ENCODE measurements around the gene PPP1R26. TPM values are rescaled to one million over a fixed set of nuclear protein-coding genes. Genes with fewer than 3 reads are reported as not detected.

PPP1R26 gene
- total RNA-seq, 1 experiment from 2014 or later, result 46.9 TPM

DNA sequence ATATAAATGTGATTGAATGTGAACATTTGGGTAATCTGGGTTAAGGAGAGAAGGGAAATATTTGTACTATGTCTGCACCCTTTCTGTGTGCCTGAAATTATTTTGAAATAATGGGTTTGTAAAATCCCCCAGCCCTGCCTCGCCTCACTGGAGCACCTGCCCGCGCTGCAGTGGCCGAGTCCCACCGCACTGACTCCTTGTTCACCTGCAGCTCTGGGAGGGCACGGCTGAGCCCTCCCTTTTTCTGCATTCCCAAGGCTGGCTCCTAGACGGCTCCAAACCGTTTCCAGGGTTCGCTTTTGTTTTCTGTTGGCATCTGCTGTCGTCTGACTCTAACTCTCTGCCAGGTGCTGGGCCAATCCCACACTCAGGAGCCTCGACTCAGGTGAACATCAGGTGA is 17.6 kb upstream of the PPP1R26 start:
- TF ChIP-seq, protein P1, sequence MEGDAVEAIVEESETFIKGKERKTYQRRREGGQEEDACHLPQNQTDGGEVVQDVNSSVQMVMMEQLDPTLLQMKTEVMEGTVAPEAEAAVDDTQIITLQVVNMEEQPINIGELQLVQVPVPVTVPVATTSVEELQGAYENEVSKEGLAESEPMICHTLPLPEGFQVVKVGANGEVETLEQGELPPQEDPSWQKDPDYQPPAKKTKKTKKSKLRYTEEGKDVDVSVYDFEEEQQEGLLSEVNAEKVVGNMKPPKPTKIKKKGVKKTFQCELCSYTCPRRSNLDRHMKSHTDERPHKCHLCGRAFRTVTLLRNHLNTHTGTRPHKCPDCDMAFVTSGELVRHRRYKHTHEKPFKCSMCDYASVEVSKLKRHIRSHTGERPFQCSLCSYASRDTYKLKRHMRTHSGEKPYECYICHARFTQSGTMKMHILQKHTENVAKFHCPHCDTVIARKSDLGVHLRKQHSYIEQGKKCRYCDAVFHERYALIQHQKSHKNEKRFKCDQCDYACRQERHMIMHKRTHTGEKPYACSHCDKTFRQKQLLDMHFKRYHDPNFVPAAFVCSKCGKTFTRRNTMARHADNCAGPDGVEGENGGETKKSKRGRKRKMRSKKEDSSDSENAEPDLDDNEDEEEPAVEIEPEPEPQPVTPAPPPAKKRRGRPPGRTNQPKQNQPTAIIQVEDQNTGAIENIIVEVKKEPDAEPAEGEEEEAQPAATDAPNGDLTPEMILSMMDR (conservative IDR thresholded peaks at IDR 0.05), result no peak
- TF ChIP-seq EZH2 (IDR thresholded peaks at IDR 0.05; ENCODE audit: low read depth), result no peak
- CTCF ChIA-PET, result no interaction called here
- H3K27ac ChIP-seq, result no peak overlapping the region
- peaks cover 12% of the 10 kb centered on the region; the same call in 1 of the 2 replicates for H3F3A ChIP-seq (ENCODE audit: insufficient read depth, low read depth)
- no peak overlapping the region for H3K4me3 ChIP-seq
- H3K9me2 ChIP-seq (ENCODE audit: insufficient read depth), result no peaks in the 10 kb centered on the region
- no peaks in the 10 kb centered on the region for H3K27me3 ChIP-seq (ENCODE audit: insufficient read depth, low read depth)
- BruUV-seq (replicated peaks), result no TSS peak
- no peaks in the 10 kb centered on the region for H3K79me2 ChIP-seq (ENCODE audit: low read depth)
- no peaks in the 10 kb centered on the region for H3K36me3 ChIP-seq (ENCODE audit: low read depth)
- POLR2A ChIA-PET (ENCODE audit: unreplicated experiment), result no interaction called here
- intact Hi-C loops (cut with micrococcal nuclease; ENCODE audit: unreplicated experiment), result no loop called here
- no peaks in the 10 kb centered on the region for H3K9me3 ChIP-seq (ENCODE audit: insufficient read depth, low read depth)
- no peak overlapping the region for H2AFZ ChIP-seq
- no peaks in the 10 kb centered on the region for H4K20me1 ChIP-seq (ENCODE audit: insufficient read depth)
- H3K4me2 ChIP-seq, result no peak overlapping the region
- peaks cover 22% of the 10 kb centered on the region for H3K4me1 ChIP-seq (replicated peaks; ENCODE audit: insufficient read depth)
- DNase-seq, result no peak

DNA sequence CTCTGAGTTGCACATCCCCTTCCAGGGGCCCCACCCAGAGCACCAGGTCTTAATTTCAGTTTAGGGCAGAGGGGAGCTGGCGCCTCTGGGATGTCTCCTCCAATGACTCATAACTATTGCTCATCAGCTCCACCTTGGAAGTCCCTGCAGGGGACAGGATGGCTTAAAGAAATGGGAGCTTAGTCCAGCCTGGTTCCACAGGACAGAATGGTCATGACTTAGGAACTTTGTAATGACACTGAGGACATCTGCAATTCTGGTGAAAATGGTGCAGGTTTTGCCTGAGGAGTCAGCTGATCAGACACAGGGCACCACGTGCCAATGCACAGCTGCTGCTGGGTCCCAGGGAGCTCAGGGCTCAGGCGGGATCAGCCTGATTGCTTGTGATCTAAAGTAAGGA is 16.4 kb upstream of the PPP1R26 start:
- intact Hi-C loops (cut with micrococcal nuclease; ENCODE audit: unreplicated experiment), result no loop called here
- POLR2A ChIA-PET (ENCODE audit: unreplicated experiment), result interaction anchor here (0.6 kb wide), 1 partner anchor 901 kb away, joined by 5 read pairs; no protein-coding TSS in a partner anchor

DNA sequence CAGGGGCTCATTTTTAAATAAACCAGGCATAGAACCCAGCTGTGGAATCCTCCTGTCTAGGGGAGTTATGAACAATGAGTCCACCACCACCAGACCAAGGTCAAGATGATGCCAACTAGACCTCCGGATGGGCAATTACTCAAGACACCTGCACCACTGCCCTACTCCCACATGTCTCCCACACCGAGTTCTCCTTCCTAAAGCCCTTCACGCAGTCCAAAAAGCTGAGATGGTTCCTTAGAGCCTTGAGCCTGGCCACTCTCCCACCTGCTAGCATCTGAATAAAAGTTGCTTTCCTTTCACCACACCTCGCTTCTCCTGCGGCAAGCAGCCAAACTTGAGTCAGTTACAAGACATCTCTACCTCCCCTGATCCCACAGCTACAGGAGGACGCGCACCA is 15.4 kb upstream of the PPP1R26 start:
- Histone ChIP-seq H3F3A (ENCODE audit: insufficient read depth, low read depth) (peaks cover 23% of the 10 kb centered on the region), H3K4me3 (no peak overlapping the region), H3K9me2 (ENCODE audit: insufficient read depth) (no peaks in the 10 kb centered on the region), H3K27me3 (ENCODE audit: insufficient read depth, low read depth) (no peaks in the 10 kb centered on the region), H3K4me2 (0 out of 2 replicates have a peak overlapping the region, but pooled peaks have one; percentile 26), H3K79me2 (ENCODE audit: low read depth) (no peaks in the 10 kb centered on the region), H3K9me3 (ENCODE audit: insufficient read depth, low read depth) (no peaks in the 10 kb centered on the region), H3K36me3 (ENCODE audit: low read depth) (no peaks in the 10 kb centered on the region), H3K4me1 (replicated peaks; ENCODE audit: insufficient read depth) (peaks cover 38% of the 10 kb centered on the region), H3K27ac (peak overlapping the region; percentile 43; the same call in 1 of the 2 replicates), H2AFZ (no peak overlapping the region), H4K20me1 (ENCODE audit: insufficient read depth) (no peaks in the 10 kb centered on the region)
- no peak for DNase-seq
- ChIA-PET CTCF (no interaction called here), POLR2A (ENCODE audit: unreplicated experiment) (interaction anchor here (0.7 kb wide), 1 partner anchor 1119 kb away, joined by 15 read pairs; no protein-coding TSS in a partner anchor)
- no TSS peak for BruUV-seq (replicated peaks)
- TF ChIP-seq, protein P1 (conservative IDR thresholded peaks at IDR 0.05), result no peak
- TF ChIP-seq EZH2 (IDR thresholded peaks at IDR 0.05; ENCODE audit: low read depth), result no peak
- intact Hi-C loops (cut with micrococcal nuclease; ENCODE audit: unreplicated experiment), result no loop called here

More for the DNA sequence above, 16.4 kb upstream of the PPP1R26 start:
- no peak overlapping the region for H2AFZ ChIP-seq
- CTCF ChIA-PET, result no interaction called here
- no peak overlapping the region for H3K4me3 ChIP-seq
- no peaks in the 10 kb centered on the region for H3K27me3 ChIP-seq (ENCODE audit: insufficient read depth, low read depth)
- H3K9me2 ChIP-seq (ENCODE audit: insufficient read depth), result no peaks in the 10 kb centered on the region
- no TSS peak for BruUV-seq (replicated peaks)
- H3K4me1 ChIP-seq (replicated peaks; ENCODE audit: insufficient read depth), result peaks cover 28% of the 10 kb centered on the region
- H3K4me2 ChIP-seq, result peak overlapping the region; percentile 26
- H4K20me1 ChIP-seq (ENCODE audit: insufficient read depth), result no peaks in the 10 kb centered on the region
- peak overlapping the region; percentile 43 for H3K27ac ChIP-seq
- H3K9me3 ChIP-seq (ENCODE audit: insufficient read depth, low read depth), result no peaks in the 10 kb centered on the region
- no peaks in the 10 kb centered on the region for H3K36me3 ChIP-seq (ENCODE audit: low read depth)
- H3F3A ChIP-seq (ENCODE audit: insufficient read depth, low read depth), result peaks cover 15% of the 10 kb centered on the region
- no peaks in the 10 kb centered on the region for H3K79me2 ChIP-seq (ENCODE audit: low read depth)
- TF ChIP-seq, protein P1 (conservative IDR thresholded peaks at IDR 0.05), result no peak
- TF ChIP-seq EZH2 (IDR thresholded peaks at IDR 0.05; ENCODE audit: low read depth), result no peak
- DNase-seq, result peak; percentile 48 to 77

Data from PC-9 (cell line).